NCI-H748 treated with DMSO at 0.1 percent for 48 hours (cell line): ENCODE measurements around the gene MRGPRD.
"Not testable (repeated sequence)": the region's sequence is repeated elsewhere in the genome, so short reads cannot be mapped to it uniquely, and the experiment has no call there.

Source experiments
- DNase-seq: peaks from one replicate; lab custom pipeline; 2025; lab: John Stamatoyannopoulos, UW

The MRGPRD gene

DNA sequence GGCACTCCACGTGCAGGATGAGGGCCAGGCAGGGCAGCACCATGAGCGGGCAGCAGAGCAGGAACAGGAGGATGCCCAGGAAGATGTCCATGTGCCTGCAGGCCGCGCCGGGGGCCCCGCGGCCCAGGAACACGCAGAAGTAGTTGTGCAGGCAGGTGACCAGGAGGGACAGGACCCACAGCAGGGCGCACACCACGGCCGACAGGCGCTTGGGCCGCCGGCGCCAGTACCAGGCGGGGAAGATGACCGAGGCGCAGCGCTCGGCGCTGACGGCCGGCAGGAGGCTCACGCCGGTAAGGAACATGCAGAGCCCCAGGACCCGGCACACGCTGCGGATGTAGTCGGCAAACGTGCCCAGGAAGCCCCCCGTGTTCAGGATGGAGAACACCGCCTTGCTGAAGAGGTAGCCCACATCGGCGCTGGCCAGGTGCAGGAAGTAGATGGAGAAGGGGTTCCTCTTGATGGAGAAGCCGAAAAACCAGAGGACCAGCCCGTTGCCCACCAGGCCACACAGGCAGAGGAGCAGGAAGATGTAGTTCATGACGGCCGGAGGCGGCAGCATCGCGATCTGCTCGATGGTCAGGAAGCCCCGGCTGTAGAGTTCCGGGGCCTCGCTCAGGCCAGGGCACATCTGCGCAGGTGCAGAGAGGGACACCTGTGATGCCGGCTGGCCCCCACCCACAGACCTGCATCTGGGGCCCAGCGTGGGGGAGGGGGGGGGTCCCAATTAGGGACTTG lies 25.0 kb upstream of the MRGPRD start:
- DNase-seq: no peak

DNA sequence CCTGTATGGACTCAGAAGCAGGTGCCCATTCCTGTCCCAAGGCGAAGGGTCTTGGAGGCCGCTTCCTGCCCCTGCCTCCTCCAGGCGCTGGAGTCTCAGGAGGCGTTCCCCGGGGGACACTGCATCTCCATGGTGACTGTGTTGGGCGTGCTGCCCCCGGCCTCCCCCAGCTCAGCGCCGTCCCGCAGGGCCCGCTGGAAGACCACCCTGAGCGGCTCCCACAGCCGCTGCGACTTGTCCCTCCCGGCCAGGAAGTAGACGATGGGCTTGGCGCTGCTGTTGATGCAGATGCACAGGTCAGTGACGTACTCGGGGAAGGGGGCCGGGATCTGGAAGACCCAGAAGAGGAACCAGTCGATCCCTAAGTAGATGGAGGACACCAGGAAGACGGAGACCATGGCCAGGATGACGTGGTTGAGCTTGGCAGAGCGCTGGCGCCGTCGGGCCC lies 24.4 kb upstream of the MRGPRD start:
- no peak for DNase-seq

DNA sequence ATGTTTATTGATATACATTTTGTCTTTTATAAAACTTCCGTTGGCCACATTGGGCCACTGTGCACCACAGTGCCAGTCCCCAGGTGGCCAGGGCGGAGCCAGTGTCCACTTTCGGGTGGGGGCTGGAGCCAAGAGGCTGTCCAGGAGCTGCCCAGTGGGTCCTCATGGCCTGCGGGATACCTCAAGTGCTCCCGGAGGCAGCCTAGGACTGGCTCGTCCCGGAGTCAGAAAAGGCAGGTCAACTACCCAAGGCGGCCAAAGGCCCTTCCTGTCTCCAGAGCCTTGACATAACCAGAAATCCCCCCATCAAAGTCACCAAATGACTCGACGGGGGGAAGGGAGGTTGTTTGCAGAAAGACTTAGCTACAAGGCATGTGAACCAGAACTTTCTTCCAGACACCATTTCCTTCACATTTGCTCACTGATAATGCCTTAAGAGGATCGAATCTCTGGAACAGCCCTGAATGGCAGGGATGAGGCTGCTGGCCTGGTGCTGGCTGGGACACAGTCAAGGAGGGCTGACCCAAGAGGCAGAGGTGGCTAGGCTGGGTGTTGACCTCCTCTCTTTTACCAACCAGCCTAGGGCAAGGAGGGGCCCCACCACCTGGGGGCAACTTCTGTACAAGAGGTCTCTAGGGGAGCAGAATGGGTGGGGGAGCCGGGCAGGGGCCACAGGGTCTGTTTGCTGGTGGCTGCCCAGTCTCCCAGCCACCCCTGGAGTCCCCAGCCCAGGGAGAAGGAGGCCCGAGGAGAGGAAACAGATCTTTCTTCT lies 23.8 kb upstream of the MRGPRD start:
- no peak for DNase-seq

DNA sequence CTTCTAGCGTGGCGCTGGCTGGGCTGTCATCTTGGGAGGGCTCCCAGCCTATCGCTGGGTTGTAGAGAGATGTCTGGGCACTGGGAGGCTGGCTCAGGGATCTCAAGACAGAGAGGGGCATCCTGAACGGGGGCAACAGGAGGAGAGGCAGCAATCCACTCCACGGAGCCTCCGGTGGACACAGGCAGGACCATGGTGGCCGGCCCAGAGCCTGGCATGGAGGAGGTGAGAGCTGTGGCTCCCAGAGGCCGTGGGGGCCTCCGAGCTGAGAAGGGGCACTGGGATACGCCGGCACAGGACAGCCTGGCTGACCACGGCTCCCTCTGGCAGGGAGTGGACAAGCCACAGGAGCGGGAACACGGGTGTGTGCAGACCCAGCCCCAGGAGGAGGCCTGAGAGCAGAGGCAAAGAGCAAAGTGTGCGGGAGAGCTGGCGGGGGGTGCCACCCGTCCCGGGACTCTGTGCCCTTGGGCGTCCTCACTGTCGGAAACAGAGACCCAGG lies 23.1 kb upstream of the MRGPRD start:
- no peak for DNase-seq

DNA sequence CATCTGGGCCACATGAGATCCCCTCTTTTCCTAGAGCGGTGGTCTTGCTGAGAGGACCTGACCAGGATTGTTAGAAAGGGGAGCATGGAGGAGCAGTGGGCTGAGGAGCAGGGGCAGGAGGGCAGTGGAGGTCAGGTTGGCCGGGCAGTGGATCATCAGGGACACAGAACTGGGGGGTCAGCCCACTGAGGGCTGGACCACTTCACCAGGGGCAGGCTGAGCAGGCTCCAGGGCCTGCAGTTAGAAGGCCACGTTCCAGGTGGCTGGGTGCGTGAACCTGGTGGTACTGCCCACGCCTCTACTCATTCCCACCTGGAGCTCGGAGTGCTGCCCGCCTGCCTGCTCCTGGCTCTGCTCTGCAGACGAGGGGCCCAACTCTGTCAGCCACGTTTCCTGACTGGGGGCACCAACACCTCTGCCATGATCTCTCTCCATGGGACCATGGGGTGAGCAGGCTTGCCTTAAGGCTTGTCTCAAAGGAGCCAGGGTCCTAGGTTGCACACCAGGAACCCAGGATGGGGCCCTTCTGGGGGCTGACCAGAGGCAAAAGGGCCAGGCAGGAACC lies 22.6 kb upstream of the MRGPRD start:
- no peak for DNase-seq

DNA sequence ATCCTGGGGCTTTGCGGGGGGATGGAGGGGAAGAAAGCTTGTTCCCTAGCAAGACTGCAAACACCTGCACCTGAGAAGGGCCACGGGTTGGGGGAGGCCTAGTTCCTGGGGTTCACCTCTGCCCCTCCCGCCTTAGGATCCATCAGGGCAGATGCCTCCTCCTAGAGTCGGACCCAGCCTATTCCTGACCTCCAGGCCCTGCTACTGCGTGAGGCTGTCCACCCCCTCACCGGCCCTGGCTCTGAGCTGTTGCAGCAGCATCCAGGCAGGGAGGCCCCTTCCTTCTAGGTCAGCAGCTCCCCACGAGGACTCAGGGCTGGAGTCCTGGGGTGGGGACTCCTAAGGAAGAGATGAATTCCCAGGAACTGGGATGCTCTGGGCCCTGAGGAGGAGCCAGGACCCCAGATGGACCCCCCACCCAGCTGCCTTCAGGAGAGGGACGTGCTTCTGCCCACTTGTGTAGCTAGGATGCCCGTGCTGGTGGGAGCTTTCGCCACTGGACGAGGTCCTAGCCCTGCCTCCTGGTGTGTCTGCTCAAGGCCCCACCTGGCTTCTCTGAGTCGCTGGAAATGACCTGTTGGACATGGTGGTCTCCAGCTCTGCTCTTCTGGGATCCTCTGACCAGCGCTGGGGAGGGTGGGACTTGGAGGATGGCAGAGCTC lies 21.9 kb upstream of the MRGPRD start:
- no peak for DNase-seq

DNA sequence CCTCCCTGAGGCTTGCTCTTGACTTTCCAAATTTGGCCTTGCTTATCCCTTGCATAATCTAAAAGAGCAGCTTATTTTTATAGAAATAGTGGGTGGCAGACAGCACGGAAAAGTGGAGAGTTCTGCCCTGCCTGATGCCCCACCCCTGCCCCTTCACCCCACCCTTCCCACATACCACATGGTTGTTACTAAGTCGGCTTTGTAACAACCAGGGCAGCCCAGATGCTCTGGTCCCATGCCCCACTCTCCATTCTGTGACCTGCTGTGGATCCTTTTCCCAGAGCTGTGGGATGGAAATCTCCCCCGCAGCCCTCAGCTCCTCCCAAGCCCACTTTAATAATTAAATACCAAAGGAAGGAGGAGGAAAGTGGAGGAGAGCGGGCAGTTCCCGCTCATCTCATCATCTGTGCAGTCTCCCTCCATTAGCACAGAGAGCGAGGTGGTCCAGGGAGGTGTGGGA lies 21.4 kb upstream of the MRGPRD start:
- DNase-seq: no peak

DNA sequence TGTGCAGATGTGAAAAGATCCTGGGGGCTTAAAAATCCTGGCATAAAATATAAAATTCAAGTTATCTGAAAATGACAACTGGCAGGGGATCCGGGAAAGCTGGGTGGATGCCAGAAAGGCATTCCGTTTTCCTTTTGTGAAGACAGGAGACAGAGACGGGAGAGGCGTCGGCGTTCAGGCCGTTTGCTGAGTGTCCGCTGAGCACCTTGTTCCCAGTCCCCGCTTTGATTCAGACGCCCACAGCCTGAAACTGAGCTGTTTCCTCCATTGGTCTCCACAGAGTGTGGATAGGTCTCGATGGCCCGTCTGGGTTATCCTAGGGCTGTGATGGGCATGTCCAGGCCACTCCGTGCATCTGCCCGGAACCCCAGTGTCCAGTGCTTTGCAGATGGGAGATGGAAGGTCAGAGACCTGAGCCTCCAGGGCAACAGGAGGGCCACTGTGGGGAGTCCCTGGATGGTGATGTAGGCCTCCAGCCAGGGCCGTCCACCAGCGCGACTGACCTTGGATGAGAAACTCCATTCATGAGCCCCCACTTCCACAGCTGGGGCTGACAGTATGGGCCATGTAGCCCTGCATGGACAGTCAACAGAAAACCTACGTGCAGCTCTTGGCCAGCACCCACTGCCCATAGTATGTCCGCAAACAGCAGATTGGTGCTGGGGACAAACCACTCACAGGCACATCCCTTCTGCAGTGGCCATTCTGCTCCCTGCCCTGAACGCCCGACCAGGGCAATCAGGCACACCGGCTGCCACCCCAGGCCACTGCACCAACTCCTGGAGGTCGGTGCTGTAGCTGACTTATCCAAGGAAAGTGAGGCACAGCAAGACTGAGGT lies 20.7 kb upstream of the MRGPRD start:
- DNase-seq: no peak

DNA sequence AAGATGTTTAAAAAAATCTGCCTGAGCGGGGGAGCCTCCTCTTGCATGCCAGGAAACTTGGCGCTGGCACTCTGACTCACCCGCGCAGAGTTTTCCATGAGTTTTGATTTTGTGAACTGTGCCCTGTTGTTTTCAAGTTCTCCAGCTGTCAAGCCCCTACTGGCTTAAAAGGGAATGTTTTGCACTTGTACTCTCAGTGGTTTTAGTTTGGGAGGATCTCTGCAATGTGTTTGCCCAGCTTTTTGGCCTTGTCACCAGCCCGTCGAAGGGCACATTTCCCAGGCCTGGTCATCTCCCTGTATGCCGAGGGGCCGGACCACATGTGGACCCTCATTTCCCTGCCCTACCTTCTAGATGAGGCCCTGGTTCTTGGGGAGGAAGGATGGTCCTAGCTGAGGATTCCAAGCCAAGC lies 20.1 kb upstream of the MRGPRD start:
- no peak for DNase-seq

DNA sequence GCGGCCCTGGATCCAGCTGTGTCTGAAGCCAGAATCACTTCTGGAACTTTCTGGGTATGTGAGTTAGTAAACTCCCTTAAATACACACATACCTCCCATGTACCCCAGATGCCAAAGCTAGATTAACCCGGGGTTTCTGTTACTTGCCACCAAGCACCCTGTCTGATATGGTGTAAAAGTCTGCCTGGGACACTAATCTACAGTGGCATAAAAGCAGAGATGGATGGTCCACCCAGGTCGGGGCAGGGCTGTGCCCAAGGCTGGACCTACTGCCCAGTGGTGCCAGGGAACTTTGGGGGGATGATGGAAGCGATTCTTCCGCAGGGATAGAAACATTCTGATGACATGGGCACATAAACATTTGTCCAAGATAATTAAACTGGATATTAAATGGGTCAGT lies 19.6 kb upstream of the MRGPRD start:
- DNase-seq: no peak

DNA sequence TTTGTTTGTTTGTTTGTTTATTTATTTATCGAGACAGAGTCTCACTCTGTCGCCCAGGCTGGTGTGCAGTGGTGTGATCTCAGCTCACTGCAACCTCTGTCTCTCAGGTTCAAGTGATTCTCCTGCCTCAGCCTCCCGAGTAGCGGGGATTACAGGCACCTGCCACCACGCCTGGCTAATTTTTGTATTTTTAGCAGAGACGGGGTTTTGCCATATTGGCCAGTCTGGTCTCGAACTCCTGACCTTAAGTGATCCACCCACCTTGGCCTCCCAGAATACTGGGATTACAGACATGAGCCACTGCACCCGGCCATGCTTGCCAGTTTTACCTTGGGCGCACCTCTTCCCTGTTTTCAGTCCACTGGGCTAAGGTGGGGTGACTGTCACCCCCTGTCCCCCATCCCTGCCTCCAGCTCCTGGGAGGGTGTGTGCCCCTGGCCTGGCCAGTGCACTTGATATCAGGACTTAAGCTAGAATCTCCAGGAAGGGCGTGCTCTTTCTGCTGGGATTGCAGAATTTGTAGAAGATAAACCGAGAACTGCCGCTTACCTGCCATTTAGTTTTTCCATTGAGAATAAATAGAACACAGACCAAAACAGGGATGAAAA lies 19.1 kb upstream of the MRGPRD start:
- DNase-seq: not testable (repeated sequence)

DNA sequence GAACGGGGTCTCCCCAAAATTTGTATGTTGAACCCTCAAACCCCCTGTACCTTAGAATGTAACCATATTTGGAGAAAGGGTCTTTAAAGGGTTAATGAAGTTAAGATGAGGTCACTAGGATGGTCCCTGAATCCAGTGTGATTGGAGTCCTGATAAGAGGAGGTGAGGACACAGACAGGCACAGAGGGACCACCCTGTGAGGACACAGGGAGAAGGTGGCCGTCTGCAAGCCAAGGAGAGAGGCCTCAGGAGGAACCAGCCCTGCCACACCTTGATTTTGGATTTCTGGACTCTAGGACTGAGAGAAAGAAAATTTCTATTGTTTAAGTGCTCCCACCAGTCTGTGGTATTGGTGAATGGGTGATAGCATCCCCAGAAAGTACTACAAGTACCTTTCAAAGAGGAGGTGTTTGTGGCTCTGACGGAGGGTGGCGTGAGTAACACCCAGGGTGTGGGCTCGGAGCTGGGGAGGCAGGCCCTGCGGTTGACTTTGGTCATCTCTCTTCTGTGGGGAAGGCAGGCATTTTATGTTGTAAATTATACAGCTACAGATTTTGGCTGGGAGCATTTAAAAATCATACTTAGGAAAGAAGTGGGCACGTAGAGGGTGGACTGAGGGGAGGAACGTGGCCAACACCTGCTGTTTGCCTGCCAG lies 18.4 kb upstream of the MRGPRD start:
- no peak for DNase-seq

DNA sequence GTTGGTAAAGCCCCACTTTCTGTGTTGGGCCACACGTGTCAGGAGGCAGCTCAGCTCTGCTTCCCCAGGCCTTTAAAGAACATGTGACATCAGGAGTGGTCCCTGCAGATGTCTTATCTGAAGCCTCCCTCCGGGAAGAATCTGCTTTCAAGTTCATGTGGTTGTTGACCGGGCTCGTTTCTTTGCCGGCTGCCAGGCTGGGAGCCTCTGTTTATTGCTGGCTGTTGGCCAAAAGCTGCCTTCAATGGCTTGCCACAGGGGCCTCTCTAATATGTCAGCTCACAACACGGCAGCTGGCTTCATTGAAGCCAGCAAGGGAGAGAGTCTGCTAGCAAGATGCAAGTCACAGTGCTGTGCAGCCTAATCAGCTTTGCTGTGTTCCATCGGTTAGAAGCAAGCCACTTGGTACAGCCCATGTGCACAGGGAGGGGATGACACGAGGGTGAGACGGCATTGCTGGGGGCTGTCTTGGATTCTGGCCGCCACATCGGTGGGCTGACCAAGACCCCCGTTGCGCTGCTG lies 17.7 kb upstream of the MRGPRD start:
- peak; percentile 33 for DNase-seq

DNA sequence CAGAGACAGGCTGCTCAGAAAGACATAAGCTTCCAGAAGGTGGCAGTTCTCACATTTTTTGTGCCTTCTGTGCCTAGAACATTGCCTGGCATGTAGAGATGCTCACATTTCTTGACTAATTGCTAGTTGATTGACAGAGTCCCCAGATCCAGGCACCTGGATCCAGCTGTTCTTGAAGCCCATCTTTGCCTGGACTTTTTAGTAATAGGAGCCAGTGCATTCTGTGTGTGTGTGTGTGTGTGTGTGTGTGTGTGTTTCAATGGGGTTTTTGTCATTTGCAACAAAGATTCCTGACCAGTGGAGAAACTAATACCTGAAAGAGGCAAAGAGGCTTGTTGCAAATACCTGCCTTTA lies 17.2 kb upstream of the MRGPRD start:
- no peak for DNase-seq

DNA sequence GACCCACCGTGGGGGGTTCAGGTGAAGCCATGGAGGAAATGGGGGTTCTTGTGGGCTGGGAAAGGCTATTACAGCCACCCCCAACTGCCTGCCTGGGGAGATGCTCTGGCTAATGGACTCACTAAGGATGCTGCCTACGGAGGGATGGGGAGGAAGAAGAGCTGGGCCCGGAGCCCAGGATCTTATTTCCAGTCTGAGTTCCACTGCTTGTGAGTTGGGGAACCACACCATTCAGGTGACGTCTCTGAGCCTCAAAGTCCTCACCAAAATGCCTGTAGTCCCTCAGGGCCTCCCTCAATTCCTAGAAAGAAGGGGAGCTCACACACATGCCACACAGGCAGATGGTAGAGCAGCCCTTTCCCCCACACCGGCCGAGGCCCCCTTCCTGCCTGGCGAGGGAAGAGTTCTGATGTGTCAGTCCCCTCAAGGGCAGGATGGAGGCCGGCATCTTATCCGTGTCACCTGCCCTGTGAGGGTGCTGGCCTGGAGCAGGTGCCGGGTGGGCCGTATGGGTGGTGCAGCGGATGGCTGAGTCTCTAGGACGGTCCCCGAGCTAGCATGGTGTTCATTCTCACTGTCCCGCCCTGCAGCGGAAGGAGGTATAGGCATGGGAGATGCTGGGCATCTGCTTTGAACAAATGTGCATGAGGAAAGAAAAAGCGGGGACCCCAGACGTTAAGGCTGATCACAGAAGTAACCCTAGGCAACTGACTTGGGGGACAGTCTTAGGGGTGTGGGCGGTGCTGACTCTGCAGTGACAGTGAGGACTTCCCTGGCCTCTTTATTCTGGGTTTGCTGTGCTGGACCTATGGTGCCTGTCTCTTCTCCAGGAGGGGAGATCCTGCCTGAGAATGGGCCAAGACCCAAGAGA lies 16.6 kb upstream of the MRGPRD start:
- DNase-seq: no peak

DNA sequence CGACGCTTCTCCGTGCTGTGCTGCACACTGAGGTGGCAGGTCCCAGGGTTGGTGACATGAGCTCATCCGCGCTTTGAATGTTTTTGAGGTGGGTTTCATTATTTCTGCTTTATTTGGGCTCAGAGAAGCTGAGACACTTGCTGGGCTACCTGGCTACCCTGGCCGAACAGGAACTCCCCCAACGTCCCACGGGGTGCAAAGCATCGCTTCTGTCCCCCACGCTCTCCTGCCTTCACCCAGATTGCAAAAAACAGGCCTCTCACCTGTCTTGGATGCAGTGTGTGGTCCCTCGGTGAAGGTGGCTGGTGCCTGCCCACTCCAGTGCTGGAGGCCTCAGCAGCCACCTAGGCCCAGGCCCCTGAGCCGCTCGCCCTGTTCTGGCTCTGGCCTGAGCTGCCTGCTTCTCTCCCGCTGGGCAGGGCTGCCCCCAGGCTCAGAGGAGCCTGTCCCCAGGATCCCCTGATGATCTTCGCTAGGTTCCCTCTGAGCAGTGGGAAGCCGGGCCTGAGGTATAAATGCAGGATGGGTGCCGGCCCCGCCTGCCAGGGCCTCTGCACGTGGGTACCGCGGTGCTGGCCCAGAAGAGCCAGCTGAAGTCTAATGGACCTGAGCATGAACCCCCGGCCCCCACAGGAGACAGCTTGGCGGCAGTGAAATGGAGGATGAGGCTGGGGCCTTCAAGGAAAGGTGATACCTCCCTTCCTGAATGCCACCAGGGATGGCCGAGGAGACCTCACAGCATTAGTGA lies 15.8 kb upstream of the MRGPRD start:
- no peak for DNase-seq

DNA sequence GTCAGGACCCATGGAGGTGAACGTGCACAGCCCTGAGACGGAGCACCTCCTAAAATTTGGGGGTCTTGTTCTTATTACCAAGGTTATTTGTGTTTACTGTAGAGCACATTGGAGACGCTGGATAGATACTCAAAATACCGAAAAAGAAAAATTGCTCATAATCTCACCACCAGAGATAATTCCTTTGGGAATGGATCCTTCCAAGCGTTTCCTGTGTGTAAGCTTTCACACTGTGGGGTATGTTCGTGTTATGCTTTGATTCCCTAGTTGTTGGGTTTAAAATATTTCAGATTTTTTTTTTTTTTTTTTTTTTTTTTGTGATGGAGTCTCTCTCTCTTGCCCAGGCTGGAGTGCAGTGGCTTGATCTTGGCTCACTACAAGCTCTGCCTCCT lies 14.1 kb upstream of the MRGPRD start:
- DNase-seq: no peak

DNA sequence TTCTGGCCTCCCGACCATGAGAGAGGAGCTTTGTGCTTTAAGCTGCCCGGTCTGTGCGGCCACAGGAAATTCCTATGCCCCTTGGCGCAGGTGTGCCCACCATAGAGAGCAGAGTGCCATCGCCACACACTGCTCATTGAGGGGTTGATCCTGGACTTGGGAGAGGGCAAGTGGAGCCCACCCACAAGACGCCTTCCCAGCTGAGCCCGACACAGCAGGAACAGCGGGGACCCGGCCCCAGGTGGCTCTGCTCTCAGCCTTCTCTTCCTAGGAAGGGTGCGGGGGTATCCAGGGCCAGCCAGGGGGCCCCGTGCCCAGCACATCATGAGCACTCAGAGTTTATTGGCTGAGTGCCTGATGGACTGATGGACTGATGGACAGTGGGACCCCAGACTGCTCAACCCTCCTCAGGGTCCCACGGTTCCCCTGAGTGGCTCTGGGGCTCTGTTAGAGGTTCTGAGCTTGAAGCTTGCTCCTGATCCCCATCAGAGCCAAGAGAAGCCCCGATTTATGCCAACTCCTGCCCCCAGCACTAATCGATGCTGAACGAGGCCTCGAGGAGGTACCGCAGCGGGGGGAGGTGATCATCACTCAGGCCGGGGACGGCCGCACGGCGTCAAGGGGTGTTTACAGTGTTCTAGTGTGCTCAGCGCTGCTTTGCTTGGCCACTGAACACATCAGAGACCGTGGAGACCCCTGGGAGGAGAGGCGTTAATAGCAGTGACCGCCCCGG lies 13.5 kb upstream of the MRGPRD start:
- no peak for DNase-seq
